Glutamatergic neuron (in vitro differentiated cells): ENCODE data around the gene LOC101059915.
"Not testable (repeated sequence)": the region's sequence is repeated elsewhere in the genome, so short reads cannot be mapped to it uniquely, and the experiment has no call there.

Experiments
- DNase-seq: peaks from one replicate; pipeline ENCODE4 v3.0.0; 2022
- H3K27ac Mint-ChIP-seq: one replicate; pipeline ENCODE4 v1.8.0; 2020; ENCODE audit warnings: mild to moderate bottlenecking, mixed read lengths, inconsistent platforms; ENCODE audit not compliant: unreplicated experiment
- H3K27me3 Mint-ChIP-seq: one replicate; pipeline ENCODE4 v1.8.0; 2020; ENCODE audit warnings: mild to moderate bottlenecking, moderate library complexity, mixed read lengths, inconsistent platforms; ENCODE audit not compliant: unreplicated experiment
- H3K36me3 Mint-ChIP-seq: one replicate; pipeline ENCODE4 v1.8.0; 2020; ENCODE audit warnings: mild to moderate bottlenecking, mixed read lengths, inconsistent platforms; ENCODE audit not compliant: unreplicated experiment
- H3K4me1 Mint-ChIP-seq: one replicate; pipeline ENCODE4 v1.8.0; 2020; ENCODE audit warnings: mild to moderate bottlenecking, low read depth, mixed read lengths, inconsistent platforms; ENCODE audit not compliant: unreplicated experiment
- H3K4me3 Mint-ChIP-seq: one replicate; pipeline ENCODE4 v1.8.0; 2020; ENCODE audit warnings: mild to moderate bottlenecking, mixed read lengths, inconsistent platforms; ENCODE audit not compliant: unreplicated experiment
- H3K9me3 Mint-ChIP-seq: one replicate; pipeline ENCODE4 v1.8.0; 2020; ENCODE audit warnings: mild to moderate bottlenecking, moderate library complexity, mixed read lengths, inconsistent platforms; ENCODE audit not compliant: unreplicated experiment
- TF ChIP-seq, protein P1 (sequence below): fragments of 200-600 bp; sonication (generic); IDR thresholded peaks from one replicate; pipeline ENCODE4 v1.5.0; 2021; ENCODE audit not compliant: partially characterized antibody, unreplicated experiment

Gene LOC101059915

DNA sequence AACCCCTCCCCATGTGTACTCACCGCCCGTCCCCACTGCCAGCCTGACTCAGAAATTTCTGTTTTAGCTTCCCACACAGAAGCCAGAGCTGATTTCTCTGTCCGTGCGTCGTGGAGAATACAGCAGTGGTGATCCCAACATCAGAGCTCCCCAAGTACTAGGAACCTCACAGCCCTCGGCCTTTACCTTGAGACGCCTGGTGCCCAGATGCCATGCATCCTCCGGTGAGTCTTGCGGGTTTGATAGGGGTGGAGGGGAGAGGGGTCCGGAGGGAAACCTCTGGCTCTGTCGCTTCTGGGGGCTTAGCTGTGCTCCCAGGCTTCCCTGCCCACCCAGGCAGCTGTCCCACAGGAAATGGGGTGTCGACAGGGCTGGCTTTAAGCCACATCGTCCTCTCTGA is 2.1 kb downstream of the LOC101059915 start:
- peaks cover 2% of the 10 kb centered on the region for H3K9me3 Mint-ChIP-seq
- peaks cover 4% of the 10 kb centered on the region for H3K4me1 Mint-ChIP-seq
- H3K27ac Mint-ChIP-seq = no peak overlapping the region
- DNase-seq = no peak
- TF ChIP-seq, protein P1, sequence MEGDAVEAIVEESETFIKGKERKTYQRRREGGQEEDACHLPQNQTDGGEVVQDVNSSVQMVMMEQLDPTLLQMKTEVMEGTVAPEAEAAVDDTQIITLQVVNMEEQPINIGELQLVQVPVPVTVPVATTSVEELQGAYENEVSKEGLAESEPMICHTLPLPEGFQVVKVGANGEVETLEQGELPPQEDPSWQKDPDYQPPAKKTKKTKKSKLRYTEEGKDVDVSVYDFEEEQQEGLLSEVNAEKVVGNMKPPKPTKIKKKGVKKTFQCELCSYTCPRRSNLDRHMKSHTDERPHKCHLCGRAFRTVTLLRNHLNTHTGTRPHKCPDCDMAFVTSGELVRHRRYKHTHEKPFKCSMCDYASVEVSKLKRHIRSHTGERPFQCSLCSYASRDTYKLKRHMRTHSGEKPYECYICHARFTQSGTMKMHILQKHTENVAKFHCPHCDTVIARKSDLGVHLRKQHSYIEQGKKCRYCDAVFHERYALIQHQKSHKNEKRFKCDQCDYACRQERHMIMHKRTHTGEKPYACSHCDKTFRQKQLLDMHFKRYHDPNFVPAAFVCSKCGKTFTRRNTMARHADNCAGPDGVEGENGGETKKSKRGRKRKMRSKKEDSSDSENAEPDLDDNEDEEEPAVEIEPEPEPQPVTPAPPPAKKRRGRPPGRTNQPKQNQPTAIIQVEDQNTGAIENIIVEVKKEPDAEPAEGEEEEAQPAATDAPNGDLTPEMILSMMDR = no peak
- no peak overlapping the region for H3K4me3 Mint-ChIP-seq
- no peaks in the 10 kb centered on the region for H3K27me3 Mint-ChIP-seq
- H3K36me3 Mint-ChIP-seq = no peaks in the 10 kb centered on the region

DNA sequence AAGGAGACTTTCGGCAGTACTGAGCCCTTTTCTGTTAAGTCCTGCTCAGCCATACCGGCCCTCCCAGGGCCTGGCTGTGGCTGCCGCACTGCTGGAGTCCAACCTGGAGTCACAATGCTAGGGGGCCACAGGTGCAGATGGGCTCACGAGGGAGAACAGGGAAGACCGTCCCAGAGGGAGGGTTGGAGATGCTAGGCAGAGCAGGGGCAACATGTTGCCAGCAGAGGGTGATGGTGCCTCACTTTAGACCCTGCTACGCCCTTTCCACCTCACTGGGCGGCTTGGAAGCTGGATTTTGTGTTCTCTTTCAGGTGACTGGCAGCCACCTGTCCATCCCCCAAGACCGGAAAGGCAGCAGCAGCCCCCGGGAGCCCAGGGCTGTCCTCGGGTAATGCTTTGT is 2.6 kb downstream of the LOC101059915 start:
- H3K9me3 Mint-ChIP-seq, H3K27ac Mint-ChIP-seq, H3K27me3 Mint-ChIP-seq, H3K36me3 Mint-ChIP-seq, H3K4me1 Mint-ChIP-seq, H3K4me3 Mint-ChIP-seq: not testable (repeated sequence)
- DNase-seq = peak; percentile 44

DNA sequence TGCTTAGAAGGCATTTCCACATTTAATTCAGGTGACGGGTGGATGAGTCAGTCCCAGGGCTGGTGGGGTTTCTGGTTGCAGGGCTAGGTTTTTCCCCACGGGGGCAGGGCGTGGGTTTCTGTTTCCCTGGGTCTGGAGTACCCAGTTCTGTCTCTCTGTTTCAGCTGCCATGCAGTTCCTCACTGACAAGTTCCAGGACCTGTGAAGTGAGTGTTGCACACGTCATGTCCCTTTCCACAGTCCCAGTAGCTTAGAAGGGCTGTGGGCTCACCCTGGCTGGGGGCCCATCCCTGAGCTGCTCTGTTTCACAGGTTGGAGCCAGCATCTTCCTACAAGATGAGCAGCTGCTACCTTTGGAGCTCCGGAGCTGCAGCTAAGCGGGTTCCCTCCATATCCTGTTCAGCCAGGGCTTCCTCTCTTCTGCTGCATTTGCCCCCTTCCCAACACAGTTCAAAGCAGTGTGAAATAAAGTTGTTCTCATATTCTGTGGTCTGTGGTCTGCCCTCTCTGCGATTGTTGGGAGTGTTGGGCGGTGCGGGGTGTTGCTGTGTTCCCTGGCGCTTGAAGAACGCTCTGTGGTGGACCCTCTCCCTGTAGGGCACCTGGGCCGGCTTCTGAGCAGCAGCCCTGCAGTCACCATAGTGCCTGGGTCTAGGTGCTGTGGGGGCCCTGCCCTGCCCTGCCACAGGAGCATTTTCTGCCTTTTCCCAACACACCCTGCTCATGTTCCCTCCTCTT is 3.9 kb downstream of the LOC101059915 start:
- H3K36me3 Mint-ChIP-seq = no peaks in the 10 kb centered on the region
- H3K4me1 Mint-ChIP-seq = peaks cover 4% of the 10 kb centered on the region
- no peak overlapping the region for H3K27ac Mint-ChIP-seq
- H3K4me3 Mint-ChIP-seq = no peak overlapping the region
- DNase-seq = no peak
- peaks cover 2% of the 10 kb centered on the region for H3K9me3 Mint-ChIP-seq
- TF ChIP-seq, protein P1 = no peak
- no peaks in the 10 kb centered on the region for H3K27me3 Mint-ChIP-seq

DNA sequence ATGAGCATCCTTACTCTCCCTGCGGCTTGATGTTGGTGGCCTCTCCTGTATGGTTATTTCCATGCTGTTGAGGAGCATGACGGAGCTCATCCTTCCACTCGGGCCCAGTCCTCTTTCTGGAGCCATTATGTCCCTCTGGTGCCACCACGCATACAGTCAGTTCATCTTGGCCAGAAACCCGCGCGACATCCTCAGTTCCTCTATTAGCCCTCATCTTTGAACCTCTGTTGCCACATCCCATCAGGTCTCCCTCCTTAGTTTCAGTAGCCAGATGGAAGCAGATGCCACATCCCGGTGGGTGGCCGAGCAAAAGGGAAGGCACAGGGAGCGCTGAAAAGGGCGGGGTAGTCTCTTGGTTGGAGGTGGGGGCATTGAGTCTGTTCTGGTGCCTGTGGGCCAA is 4.6 kb downstream of the LOC101059915 start:
- TF ChIP-seq, protein P1 = no peak
- no peak for DNase-seq
- Mint-ChIP-seq H3K36me3 (no peaks in the 10 kb centered on the region), H3K9me3 (peaks cover 2% of the 10 kb centered on the region), H3K4me3 (no peak overlapping the region), H3K27me3 (no peaks in the 10 kb centered on the region), H3K27ac (no peak overlapping the region), H3K4me1 (peaks cover 4% of the 10 kb centered on the region)

DNA sequence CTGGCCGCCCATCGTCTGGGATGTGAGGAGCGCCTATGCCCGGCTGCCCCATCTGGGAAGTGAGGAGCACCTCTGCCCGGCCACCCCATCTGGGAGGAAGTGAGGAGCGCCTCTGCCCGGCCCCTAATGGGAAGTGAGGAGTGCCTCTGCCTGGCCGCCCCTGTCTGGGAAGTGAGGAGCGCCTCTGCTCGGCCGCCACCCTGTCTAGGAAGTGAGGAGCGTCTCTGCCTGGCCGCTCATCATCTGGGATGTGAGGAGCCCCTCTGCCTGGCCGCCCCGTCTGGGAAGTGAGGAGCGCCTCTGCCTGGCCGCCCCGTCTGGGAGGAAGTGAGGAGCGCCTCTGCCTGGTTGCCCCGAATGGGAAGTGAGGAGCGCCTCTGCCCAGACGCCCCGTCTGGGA is 8.3 kb downstream of the LOC101059915 start:
- H3K27ac Mint-ChIP-seq, H3K9me3 Mint-ChIP-seq, H3K36me3 Mint-ChIP-seq, H3K27me3 Mint-ChIP-seq, DNase-seq, H3K4me3 Mint-ChIP-seq, H3K4me1 Mint-ChIP-seq: not testable (repeated sequence)

DNA sequence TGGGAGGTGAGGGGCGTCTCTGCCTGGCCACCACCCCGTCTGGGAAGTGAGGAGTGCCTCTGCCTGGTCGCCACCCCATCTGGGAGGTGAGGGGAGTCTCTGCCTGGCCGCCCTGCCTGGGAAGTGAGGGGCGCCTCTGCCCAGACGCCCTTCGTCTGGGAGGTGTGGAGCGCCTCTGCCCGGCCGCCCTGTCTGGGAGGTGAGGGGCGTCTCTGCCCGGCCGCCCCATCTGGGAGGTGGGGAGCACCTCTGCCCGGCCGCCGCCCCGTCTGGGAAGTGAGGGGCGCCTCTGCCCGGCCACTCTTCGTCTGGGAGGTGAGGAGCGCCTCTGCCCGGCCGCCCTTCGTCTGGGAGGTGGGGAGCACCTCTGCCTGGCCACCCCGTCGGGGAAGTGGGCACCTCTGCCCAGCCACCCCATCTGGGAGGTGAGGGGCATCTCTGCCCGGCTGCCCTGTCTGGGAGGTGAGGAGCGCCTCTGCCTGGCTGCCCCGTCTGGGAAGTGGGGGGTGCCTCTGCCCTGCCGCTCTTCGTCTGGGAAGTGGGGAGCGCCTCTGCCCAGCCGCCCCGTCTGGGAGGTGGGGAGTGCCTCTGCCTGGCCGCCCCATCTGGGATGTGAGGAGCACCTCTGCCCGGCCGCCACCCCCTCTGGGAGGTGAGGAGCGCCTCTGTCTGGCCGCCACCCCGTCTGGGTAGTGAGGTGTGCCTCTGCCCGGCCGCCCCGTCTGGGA is 8.9 kb downstream of the LOC101059915 start:
- not testable (repeated sequence) for H3K36me3 Mint-ChIP-seq, H3K4me3 Mint-ChIP-seq, DNase-seq, H3K9me3 Mint-ChIP-seq, H3K27me3 Mint-ChIP-seq, H3K27ac Mint-ChIP-seq, H3K4me1 Mint-ChIP-seq

DNA sequence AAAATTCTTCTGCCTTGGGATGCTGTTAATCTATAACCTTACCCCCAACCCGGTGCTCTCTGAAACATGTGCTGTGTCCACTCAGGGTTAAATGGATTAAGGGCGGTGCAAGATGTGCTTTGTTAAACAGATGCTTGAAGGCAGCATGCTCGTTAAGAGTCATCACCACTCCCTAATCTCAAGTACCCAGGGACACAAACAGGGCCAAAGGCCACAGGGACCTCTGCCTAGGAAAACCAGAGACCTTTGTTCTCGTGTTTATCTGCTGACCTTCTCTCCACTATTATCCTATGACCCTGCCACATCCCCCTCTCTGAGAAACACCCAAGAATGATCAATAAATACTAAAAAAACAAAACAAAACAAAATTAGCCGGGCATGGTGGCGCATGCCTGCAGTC is 9.8 kb downstream of the LOC101059915 start:
- H3K9me3 Mint-ChIP-seq, H3K27me3 Mint-ChIP-seq, DNase-seq, H3K36me3 Mint-ChIP-seq, H3K4me3 Mint-ChIP-seq, H3K4me1 Mint-ChIP-seq: not testable (repeated sequence)
- H3K27ac Mint-ChIP-seq = peak overlapping the region; percentile 59
